Kidney (tissue), 14 donors: ENCODE results near the gene TMEM270. TPM values are rescaled to one million over a fixed set of nuclear protein-coding genes. Genes with fewer than 3 reads are reported as not detected.

ENCODE experiments used
- DNase-seq, 5 donors: peaks; one replicate each; pipeline ENCODE4 v3.0.0-alpha.2; 2013 to 2020
- FAIRE-seq: peaks from 2 replicates; lab custom pipeline; 2012; peaks lifted over from hg19 to GRCh38; lab: Jason Lieb, UNC
- H3K27ac ChIP-seq, 2 donors: one replicate each; pipeline ENCODE4 v1.7.0; 2013; ENCODE audit warnings: low read depth in 2 of 2, low read length in 2 of 2, inconsistent platforms in 1 of 2
- H3K27me3 ChIP-seq: one replicate; pipeline ENCODE4 v1.7.1; 2013; ENCODE audit warnings: low read length, inconsistent platforms; ENCODE audit not compliant: control insufficient read depth, insufficient read depth
- H3K36me3 ChIP-seq, 3 donors: one replicate each; pipeline versions ENCODE4 v1.7.0 to v1.7.1; 2013; ENCODE audit warnings: low read length in 3 of 3, control low read depth in 1 of 3, inconsistent platforms in 1 of 3; ENCODE audit not compliant: insufficient read depth in 3 of 3, control insufficient read depth in 2 of 3
- H3K4me1 ChIP-seq, 3 donors: one replicate each; pipeline versions ENCODE4 v1.7.0 to v1.7.1; 2013; ENCODE audit warnings: low read length in 3 of 3, inconsistent platforms in 1 of 3, low read depth in 1 of 3; ENCODE audit not compliant: control insufficient read depth in 2 of 3, insufficient read depth in 2 of 3
- H3K4me3 ChIP-seq, 3 donors: one replicate each; pipeline versions ENCODE4 v1.7.0 to v1.8.1; 2013; ENCODE audit warnings: low read length in 3 of 3, control low read depth in 1 of 3, inconsistent platforms in 1 of 3
- H3K9ac ChIP-seq, 3 donors: one replicate each; pipeline versions ENCODE4 v1.7.0 to v1.7.1; 2013; ENCODE audit warnings: low read length in 3 of 3, control low read depth in 1 of 3, inconsistent platforms in 1 of 3
- H3K9me3 ChIP-seq, 3 donors: one replicate each; pipeline versions ENCODE4 v1.7.0 to v1.7.1; 2013; ENCODE audit warnings: low read length in 3 of 3, control low read depth in 1 of 3, inconsistent platforms in 1 of 3; ENCODE audit not compliant: control insufficient read depth in 2 of 3, insufficient read depth in 1 of 3
- intact Hi-C: fragments of 100-400 bp; cut with DNase I; formaldehyde crosslinking; loops from one replicate; pipeline ENCODE4 v1.11.1; 2022
- polyA plus RNA-seq: library from polyadenylated mRNA; stranded (reverse); fragments of 350-450 nt; fragmentation: Illumina TruSeq; extraction: RNeasy Lipid Tissue Mini Kit (QIAGEN cat#74804); gene quantifications from one replicate; pipeline ENCODE4 v1.2.3, GENCODE V29; 2014; ENCODE audit warnings: low read depth, low replicate concordance; ENCODE audit not compliant: insufficient read depth
- total RNA-seq: library from RNA; stranded (reverse); fragmentation: NEBNext Ultra II Directional; extraction: Animal tissue kit (Norgen Biotek cat#: 25700); gene quantifications from one replicate; pipeline ENCODE4 v1.2.1, GENCODE V29; 2021
- TF ChIP-seq, protein P1 (sequence below): IDR thresholded peaks from 3 replicates; pipeline ENCODE4 v1.5.1; 2012; ENCODE audit warnings: mild to moderate bottlenecking, moderate library complexity, borderline replicate concordance; ENCODE audit not compliant: insufficient read depth; ENCODE audit errors: extremely low read depth
- donor health status: control.
- donor health status: control.
- donor health status: control.
- donor health status: control.
- donor health status: control.
- donor health status: DM: yes; HTN: yes; CAD: no.
- donor health status: Normal renal cell carcinoma (clear cell type).

TMEM270 gene
- total and polyA plus RNA-seq, 2 donors from 2014 or later = 0.50 TPM; not detected in 1

DNA sequence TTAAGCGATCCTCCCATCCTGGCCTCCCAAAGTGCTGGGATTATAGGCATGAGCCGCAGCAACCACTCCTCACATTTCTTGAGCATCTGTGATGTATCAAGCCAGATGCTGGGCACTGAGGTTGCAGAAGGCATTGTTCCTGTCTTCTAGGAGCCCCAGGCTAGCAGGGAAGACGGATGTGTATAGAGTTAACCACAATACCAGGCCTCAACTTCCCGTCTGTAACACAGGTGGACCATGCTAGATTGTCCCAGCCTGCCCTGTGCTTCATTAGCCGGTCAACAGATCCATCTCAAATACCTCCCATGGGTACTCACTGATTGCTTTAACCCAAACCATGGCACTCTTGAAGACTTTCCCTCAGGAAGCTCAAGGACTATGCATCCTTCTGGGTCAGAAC, 32.0 kb upstream of the TMEM270 start:
- H3K9ac ChIP-seq = peak overlapping the region in 1 of 3 donors; percentile 97
- intact Hi-C loops = no loop called here
- H3K4me3 ChIP-seq = no peak overlapping the region
- H3K9me3 ChIP-seq = no peaks in the 10 kb centered on the region
- H3K27me3 ChIP-seq = no peaks in the 10 kb centered on the region
- no peak for FAIRE-seq
- H3K27ac ChIP-seq = peak overlapping the region; percentile 59 to 99
- no peak for DNase-seq
- no peaks in the 10 kb centered on the region for H3K36me3 ChIP-seq
- peaks cover 5 to 40% (median 27%) of the 10 kb centered on the region in 3 donors for H3K4me1 ChIP-seq
- TF ChIP-seq, protein P1, sequence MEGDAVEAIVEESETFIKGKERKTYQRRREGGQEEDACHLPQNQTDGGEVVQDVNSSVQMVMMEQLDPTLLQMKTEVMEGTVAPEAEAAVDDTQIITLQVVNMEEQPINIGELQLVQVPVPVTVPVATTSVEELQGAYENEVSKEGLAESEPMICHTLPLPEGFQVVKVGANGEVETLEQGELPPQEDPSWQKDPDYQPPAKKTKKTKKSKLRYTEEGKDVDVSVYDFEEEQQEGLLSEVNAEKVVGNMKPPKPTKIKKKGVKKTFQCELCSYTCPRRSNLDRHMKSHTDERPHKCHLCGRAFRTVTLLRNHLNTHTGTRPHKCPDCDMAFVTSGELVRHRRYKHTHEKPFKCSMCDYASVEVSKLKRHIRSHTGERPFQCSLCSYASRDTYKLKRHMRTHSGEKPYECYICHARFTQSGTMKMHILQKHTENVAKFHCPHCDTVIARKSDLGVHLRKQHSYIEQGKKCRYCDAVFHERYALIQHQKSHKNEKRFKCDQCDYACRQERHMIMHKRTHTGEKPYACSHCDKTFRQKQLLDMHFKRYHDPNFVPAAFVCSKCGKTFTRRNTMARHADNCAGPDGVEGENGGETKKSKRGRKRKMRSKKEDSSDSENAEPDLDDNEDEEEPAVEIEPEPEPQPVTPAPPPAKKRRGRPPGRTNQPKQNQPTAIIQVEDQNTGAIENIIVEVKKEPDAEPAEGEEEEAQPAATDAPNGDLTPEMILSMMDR = no peak

DNA sequence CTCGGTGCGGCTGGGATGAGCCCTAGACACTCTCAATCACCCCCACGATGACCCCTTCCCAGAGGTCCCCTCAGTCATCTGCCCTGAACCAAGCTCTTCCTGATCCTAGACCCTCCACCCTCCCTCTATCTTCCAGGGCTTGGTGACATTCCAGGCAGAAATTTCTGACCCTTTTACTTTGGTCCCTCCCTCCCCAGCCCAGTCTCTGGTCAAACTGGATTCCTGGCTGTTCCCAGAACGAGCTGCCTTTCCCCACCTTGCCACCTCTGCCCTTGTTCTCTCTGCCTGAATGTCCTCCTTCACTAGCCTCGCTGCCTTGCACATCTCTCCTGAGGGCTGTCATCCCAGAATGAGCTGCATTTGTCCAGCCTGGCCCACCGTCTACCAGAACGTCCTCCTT, 31.5 kb upstream of the TMEM270 start:
- no peaks in the 10 kb centered on the region for H3K36me3 ChIP-seq
- H3K9ac ChIP-seq = peak overlapping the region in 1 of 3 donors; percentile 97
- H3K27me3 ChIP-seq = no peaks in the 10 kb centered on the region
- DNase-seq (peak in 1 of 5 donors; percentile 55), FAIRE-seq (no peak)
- intact Hi-C loops = no loop called here
- peaks cover 5 to 40% (median 27%) of the 10 kb centered on the region in 3 donors for H3K4me1 ChIP-seq
- TF ChIP-seq, protein P1 = no peak
- no peaks in the 10 kb centered on the region for H3K9me3 ChIP-seq
- peak overlapping the region; percentile 99 for H3K27ac ChIP-seq
- no peak overlapping the region for H3K4me3 ChIP-seq

DNA sequence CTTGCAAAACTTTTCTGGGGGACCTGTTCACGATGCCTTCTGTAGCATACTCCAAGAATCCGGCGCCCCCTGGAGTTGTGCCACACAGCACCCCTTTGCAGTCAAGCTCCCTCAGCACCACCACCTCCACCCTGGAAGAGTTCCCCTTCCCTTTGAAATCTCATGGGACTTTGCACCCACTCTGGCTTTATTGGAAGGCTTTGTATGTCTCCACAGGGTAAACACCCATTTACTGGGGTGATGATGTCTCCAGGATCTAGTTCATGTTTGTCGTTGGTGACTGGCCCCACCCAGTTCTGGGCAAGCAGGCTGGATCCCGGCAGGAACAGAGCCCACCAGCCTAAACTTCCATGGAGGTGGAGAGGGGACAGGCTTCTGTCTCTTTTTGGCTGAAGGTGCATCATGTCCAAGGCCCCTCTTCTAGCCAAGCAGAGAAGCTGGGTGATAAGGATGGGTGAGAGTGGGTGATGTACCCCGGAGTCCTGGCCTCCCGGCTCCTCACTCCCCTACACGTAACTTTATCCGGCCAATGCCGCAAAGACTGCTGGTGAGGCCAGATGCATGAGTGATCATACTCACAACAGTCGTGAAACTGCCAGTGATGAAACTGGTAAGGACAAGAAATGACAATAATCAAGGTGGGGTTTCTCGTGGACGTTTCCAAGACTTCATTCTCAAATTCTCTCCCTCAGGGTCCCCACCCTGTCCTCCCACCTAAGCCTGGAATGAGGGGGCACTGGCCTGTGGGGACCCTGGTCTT, 30.9 kb upstream of the TMEM270 start:
- FAIRE-seq (no peak), DNase-seq (peak in 3 of 5 donors; percentile 59 to 76 (median 71))
- intact Hi-C loops = no loop called here
- H3K27ac ChIP-seq = peak overlapping the region; percentile 99
- peak overlapping the region in 2 of 3 donors; percentile 39 to 97 for H3K9ac ChIP-seq
- TF ChIP-seq, protein P1 = no peak
- H3K4me3 ChIP-seq = peak overlapping the region; percentile 4 to 33 (median 16)
- H3K36me3 ChIP-seq = no peaks in the 10 kb centered on the region
- no peaks in the 10 kb centered on the region for H3K9me3 ChIP-seq
- H3K4me1 ChIP-seq = peaks cover 5 to 40% (median 27%) of the 10 kb centered on the region in 3 donors
- H3K27me3 ChIP-seq = no peaks in the 10 kb centered on the region
